Stimulated activated CD8-positive, alpha-beta memory T cell treated with anti-CD3 and anti-CD28 coated beads, Interleukin-15, amount 100 ng/mL, for 1 hour (primary cell): ENCODE measurements around the gene FXN.
"Not testable (repeated sequence)": the region's sequence is repeated elsewhere in the genome, so short reads cannot be mapped to it uniquely, and the experiment has no call there.

Experiments used
- DNase-seq: peaks from one replicate; pipeline ENCODE4 v3.0.0-alpha.2; 2020; ENCODE audit warnings: low read depth

The FXN gene

GRCh38 chr9:69104830-69105527, 69.4 kb downstream of the FXN start:
- no peak for DNase-seq

GRCh38 chr9:69107771-69108170, 72.2 kb downstream of the FXN start:
- DNase-seq: no peak

- DNase-seq: not testable (repeated sequence)
These were observed 73.2 kb downstream of the FXN start for GRCh38 chr9:69108706-69109105.

GRCh38 chr9:69109152-69109551, 73.6 kb downstream of the FXN start:
- DNase-seq: no peak

GRCh38 chr9:69112646-69113045, 77.1 kb downstream of the FXN start:
- DNase-seq: not testable (repeated sequence)

- no peak for DNase-seq
These were observed 80.1 kb downstream of the FXN start for GRCh38 chr9:69115621-69116020.

- DNase-seq: no peak
These were observed 83.1 kb downstream of the FXN start for GRCh38 chr9:69118656-69119055.

GRCh38 chr9:69120380-69121154, 85.0 kb downstream of the FXN start:
- no peak for DNase-seq

- DNase-seq: no peak
These were observed 85.9 kb downstream of the FXN start for GRCh38 chr9:69121155-69122081.

- DNase-seq: no peak
These were observed 86.6 kb downstream of the FXN start for GRCh38 chr9:69122082-69122548.

- no peak for DNase-seq
These were observed 87.1 kb downstream of the FXN start for GRCh38 chr9:69122549-69123141.

GRCh38 chr9:69130456-69131441, 95.2 kb downstream of the FXN start:
- DNase-seq: no peak

GRCh38 chr9:69131682-69132081, 96.1 kb downstream of the FXN start:
- no peak for DNase-seq

- no peak for DNase-seq
These were observed 96.8 kb downstream of the FXN start for GRCh38 chr9:69132361-69132760.

GRCh38 chr9:69134412-69134811, 98.9 kb downstream of the FXN start:
- no peak for DNase-seq

GRCh38 chr9:69136185-69136584, 100.6 kb downstream of the FXN start:
- DNase-seq: no peak

- no peak for DNase-seq
These were observed 101.2 kb downstream of the FXN start for GRCh38 chr9:69136779-69137178.

- DNase-seq: no peak
These were observed 101.8 kb downstream of the FXN start for GRCh38 chr9:69137311-69137710.

- no peak for DNase-seq
These were observed 104.0 kb downstream of the FXN start for GRCh38 chr9:69139596-69139995.

- no peak for DNase-seq
These were observed 104.7 kb downstream of the FXN start for GRCh38 chr9:69140123-69140735.
